Panc1 (cell line): ENCODE measurements around the gene PEX19.

Experiments used
- POLR2AphosphoS5 ChIP-seq: IDR thresholded peaks from 2 replicates; pipeline ENCODE4 v1.6.1; 2012; ENCODE audit warnings: mild to moderate bottlenecking, low read depth, low read length, moderate library complexity
- SIN3A ChIP-seq: IDR thresholded peaks from 2 replicates; pipeline ENCODE4 v1.6.1; 2012; ENCODE audit warnings: low read depth, mild to moderate bottlenecking, low read length, moderate library complexity, borderline replicate concordance; ENCODE audit not compliant: insufficient read depth
- TCF7L2 ChIP-seq: IDR thresholded peaks from 2 replicates; pipeline ENCODE4 v1.6.1; 2011; ENCODE audit warnings: mild to moderate bottlenecking, low read depth, low read length, inconsistent platforms
- TF ChIP-seq, protein P1 (sequence below): fragments of 450-650 bp; IDR thresholded peaks from 2 replicates; pipeline ENCODE4 v1.5.1; 2017; ENCODE audit warnings: mild to moderate bottlenecking
- TF ChIP-seq, protein P2 (sequence below), 2 experiments: IDR thresholded peaks; 2 replicates each; pipeline ENCODE4 v1.6.1; 2011 to 2012; ENCODE audit warnings: low read depth in 2 of 2, control low read depth in 1 of 2, low read length in 1 of 2, mild to moderate bottlenecking in 1 of 2, moderate library complexity in 1 of 2; ENCODE audit not compliant: insufficient read depth in 1 of 2

DNA sequence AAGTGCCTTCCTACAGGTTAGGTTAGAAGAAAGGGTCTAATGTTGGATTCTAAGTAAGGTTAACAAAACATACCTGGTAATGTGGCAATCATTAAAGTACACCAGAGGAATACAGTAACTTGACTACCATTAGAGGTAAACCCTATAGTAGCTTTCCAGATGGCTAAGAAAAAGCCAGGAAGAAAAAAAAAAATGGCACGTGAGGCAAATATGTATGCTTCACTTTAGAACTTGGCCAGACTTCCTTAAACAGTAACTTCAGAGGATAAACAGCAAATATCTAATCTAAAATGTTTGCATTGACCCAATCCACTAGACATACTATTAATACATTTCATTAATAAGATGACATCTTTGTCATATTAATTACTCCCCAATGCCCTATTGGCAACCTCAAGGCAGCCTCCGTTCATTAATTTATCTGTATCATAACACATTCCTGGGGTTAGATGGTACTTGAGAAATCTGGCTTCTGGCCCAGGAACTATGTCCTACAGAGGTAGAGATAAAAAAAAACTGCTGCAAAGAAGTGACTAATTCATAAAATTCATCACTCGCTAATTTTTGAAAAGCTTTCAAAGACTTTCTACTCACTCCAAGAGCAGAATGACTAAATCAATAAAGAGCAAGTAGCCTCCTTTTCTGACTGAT is 28.4 kb downstream of the PEX19 start:
- TF ChIP-seq, protein P1, sequence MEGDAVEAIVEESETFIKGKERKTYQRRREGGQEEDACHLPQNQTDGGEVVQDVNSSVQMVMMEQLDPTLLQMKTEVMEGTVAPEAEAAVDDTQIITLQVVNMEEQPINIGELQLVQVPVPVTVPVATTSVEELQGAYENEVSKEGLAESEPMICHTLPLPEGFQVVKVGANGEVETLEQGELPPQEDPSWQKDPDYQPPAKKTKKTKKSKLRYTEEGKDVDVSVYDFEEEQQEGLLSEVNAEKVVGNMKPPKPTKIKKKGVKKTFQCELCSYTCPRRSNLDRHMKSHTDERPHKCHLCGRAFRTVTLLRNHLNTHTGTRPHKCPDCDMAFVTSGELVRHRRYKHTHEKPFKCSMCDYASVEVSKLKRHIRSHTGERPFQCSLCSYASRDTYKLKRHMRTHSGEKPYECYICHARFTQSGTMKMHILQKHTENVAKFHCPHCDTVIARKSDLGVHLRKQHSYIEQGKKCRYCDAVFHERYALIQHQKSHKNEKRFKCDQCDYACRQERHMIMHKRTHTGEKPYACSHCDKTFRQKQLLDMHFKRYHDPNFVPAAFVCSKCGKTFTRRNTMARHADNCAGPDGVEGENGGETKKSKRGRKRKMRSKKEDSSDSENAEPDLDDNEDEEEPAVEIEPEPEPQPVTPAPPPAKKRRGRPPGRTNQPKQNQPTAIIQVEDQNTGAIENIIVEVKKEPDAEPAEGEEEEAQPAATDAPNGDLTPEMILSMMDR = no peak
- TF ChIP-seq TCF7L2 (no peak), POLR2AphosphoS5 (no peak), SIN3A (no peak)
- TF ChIP-seq, protein P2, sequence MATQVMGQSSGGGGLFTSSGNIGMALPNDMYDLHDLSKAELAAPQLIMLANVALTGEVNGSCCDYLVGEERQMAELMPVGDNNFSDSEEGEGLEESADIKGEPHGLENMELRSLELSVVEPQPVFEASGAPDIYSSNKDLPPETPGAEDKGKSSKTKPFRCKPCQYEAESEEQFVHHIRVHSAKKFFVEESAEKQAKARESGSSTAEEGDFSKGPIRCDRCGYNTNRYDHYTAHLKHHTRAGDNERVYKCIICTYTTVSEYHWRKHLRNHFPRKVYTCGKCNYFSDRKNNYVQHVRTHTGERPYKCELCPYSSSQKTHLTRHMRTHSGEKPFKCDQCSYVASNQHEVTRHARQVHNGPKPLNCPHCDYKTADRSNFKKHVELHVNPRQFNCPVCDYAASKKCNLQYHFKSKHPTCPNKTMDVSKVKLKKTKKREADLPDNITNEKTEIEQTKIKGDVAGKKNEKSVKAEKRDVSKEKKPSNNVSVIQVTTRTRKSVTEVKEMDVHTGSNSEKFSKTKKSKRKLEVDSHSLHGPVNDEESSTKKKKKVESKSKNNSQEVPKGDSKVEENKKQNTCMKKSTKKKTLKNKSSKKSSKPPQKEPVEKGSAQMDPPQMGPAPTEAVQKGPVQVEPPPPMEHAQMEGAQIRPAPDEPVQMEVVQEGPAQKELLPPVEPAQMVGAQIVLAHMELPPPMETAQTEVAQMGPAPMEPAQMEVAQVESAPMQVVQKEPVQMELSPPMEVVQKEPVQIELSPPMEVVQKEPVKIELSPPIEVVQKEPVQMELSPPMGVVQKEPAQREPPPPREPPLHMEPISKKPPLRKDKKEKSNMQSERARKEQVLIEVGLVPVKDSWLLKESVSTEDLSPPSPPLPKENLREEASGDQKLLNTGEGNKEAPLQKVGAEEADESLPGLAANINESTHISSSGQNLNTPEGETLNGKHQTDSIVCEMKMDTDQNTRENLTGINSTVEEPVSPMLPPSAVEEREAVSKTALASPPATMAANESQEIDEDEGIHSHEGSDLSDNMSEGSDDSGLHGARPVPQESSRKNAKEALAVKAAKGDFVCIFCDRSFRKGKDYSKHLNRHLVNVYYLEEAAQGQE (IDR thresholded peaks at IDR 0.05; ENCODE audit: insufficient read depth in 1 of 2, low read depth in 2 of 2, low read length in 1 of 2) = no peak
